H9 (cell line): ENCODE measurements around the gene GOLGA7B. TPM values are rescaled to one million over a fixed set of nuclear protein-coding genes. Genes with fewer than 3 reads are reported as not detected.

Experiments
- DNase-seq: peaks from one replicate; pipeline ENCODE4 v3.0.0-alpha.2; 2017
- H2AFZ ChIP-seq: one replicate; pipeline ENCODE4 v1.6.1; 2013; ENCODE audit warnings: mild to moderate bottlenecking, low read length, control low read depth, moderate library complexity
- H2AK5ac ChIP-seq: 2 replicates; pipeline ENCODE4 v1.6.1; 2013; ENCODE audit warnings: low read length, control low read depth, mixed read lengths; ENCODE audit not compliant: insufficient read length
- H2BK120ac ChIP-seq: one replicate; pipeline ENCODE4 v1.6.1; 2013; ENCODE audit warnings: low read depth, mild to moderate bottlenecking, low read length, control low read depth, inconsistent platforms; ENCODE audit not compliant: poor library complexity, severe bottlenecking
- H2BK12ac ChIP-seq: 2 replicates; pipeline ENCODE4 v1.6.1; 2013; ENCODE audit warnings: low read length, control low read depth, mixed read lengths, low read depth; ENCODE audit not compliant: insufficient read length
- H2BK15ac ChIP-seq: 2 replicates; pipeline ENCODE4 v1.6.1; 2013; ENCODE audit warnings: low read depth, low read length, control low read depth
- H2BK20ac ChIP-seq: one replicate; pipeline ENCODE4 v1.6.1; 2013; ENCODE audit warnings: low read depth, mild to moderate bottlenecking, low read length, control low read depth, inconsistent platforms; ENCODE audit not compliant: poor library complexity, severe bottlenecking
- H2BK5ac ChIP-seq: 2 replicates; pipeline ENCODE4 v1.6.1; 2013; ENCODE audit warnings: low read length, control low read depth, mixed read lengths; ENCODE audit not compliant: insufficient read length
- H3K14ac ChIP-seq: 2 replicates; pipeline ENCODE4 v1.6.1; 2013; ENCODE audit warnings: low read length, control low read depth; ENCODE audit not compliant: insufficient read depth
- H3K18ac ChIP-seq: 2 replicates; pipeline ENCODE4 v1.6.1; 2013; ENCODE audit warnings: low read depth, mild to moderate bottlenecking, mixed read lengths, low read length, control low read depth; ENCODE audit not compliant: insufficient read length
- H3K23ac ChIP-seq: 2 replicates; pipeline ENCODE4 v1.6.1; 2013; ENCODE audit warnings: low read length, control low read depth, mixed read lengths, low read depth; ENCODE audit not compliant: insufficient read length
- H3K23me2 ChIP-seq: 2 replicates; pipeline ENCODE4 v1.6.1; 2013; ENCODE audit warnings: low read depth, mild to moderate bottlenecking, mixed read lengths, low read length, control low read depth; ENCODE audit not compliant: insufficient read length, poor library complexity, severe bottlenecking
- H3K27ac ChIP-seq: 2 replicates; pipeline ENCODE4 v1.5.1; 2013; ENCODE audit warnings: low read length, control low read depth, mixed read lengths, low read depth; ENCODE audit not compliant: insufficient read length
- H3K27me3 ChIP-seq: 2 replicates; pipeline ENCODE4 v1.6.1; 2013; ENCODE audit warnings: low read length, control low read depth, inconsistent platforms; ENCODE audit not compliant: insufficient read depth
- H3K4ac ChIP-seq: 2 replicates; pipeline ENCODE4 v1.6.1; 2013; ENCODE audit warnings: low read depth, mild to moderate bottlenecking, control low read depth, inconsistent platforms, low read length, moderate library complexity
- H3K4me1 ChIP-seq: 2 replicates; pipeline ENCODE4 v1.6.1; 2013; ENCODE audit warnings: low read length, control low read depth, inconsistent platforms; ENCODE audit not compliant: insufficient read depth
- H3K4me2 ChIP-seq: 2 replicates; pipeline ENCODE4 v1.6.1; 2013; ENCODE audit warnings: low read length, control low read depth, mixed read lengths; ENCODE audit not compliant: insufficient read length, insufficient read depth
- H3K56ac ChIP-seq: 2 replicates; pipeline ENCODE4 v1.6.1; 2013; ENCODE audit warnings: low read depth, mild to moderate bottlenecking, mixed read lengths, low read length, control low read depth; ENCODE audit not compliant: insufficient read length
- H3K79me1 ChIP-seq: 2 replicates; pipeline ENCODE4 v1.6.1; 2013; ENCODE audit warnings: low read depth, mild to moderate bottlenecking, moderate library complexity, low read length, control low read depth, inconsistent platforms; ENCODE audit not compliant: insufficient read depth, poor library complexity, severe bottlenecking
- H3K79me2 ChIP-seq: 2 replicates; pipeline ENCODE4 v1.6.1; 2013; ENCODE audit warnings: low read length, control low read depth, inconsistent platforms; ENCODE audit not compliant: insufficient read depth
- H3K9ac ChIP-seq: 2 replicates; pipeline ENCODE4 v1.6.1; 2013; ENCODE audit warnings: low read length, control low read depth, mixed read lengths; ENCODE audit not compliant: insufficient read length; ENCODE audit errors: extremely low read depth
- H3K9me3 ChIP-seq: one replicate; pipeline ENCODE4 v1.6.1; 2013; ENCODE audit warnings: low read depth, low read length, inconsistent platforms; ENCODE audit not compliant: control insufficient read depth
- H3T11ph ChIP-seq: one replicate; pipeline ENCODE4 v1.6.1; 2013; ENCODE audit warnings: mild to moderate bottlenecking, low read length, control low read depth, inconsistent platforms
- H4K20me1 ChIP-seq: one replicate; pipeline ENCODE4 v1.6.1; 2013; ENCODE audit not compliant: control insufficient read depth, insufficient read length, insufficient read depth
- H4K5ac ChIP-seq: 2 replicates; pipeline ENCODE4 v1.6.1; 2013; ENCODE audit warnings: low read depth, mild to moderate bottlenecking, mixed read lengths, low read length, control low read depth; ENCODE audit not compliant: insufficient read length
- H4K8ac ChIP-seq: replicated peaks from 2 replicates; pipeline ENCODE4 v1.6.1; 2013; ENCODE audit warnings: low read length, control low read depth, mixed read lengths, low read depth; ENCODE audit not compliant: insufficient read length
- H4K91ac ChIP-seq: 2 replicates; pipeline ENCODE4 v1.6.1; 2013; ENCODE audit warnings: low read depth, mild to moderate bottlenecking, moderate library complexity, mixed read lengths, low read length, control low read depth; ENCODE audit not compliant: insufficient read length
- H3K27ac Mint-ChIP-seq, 3 experiments: 2 replicates in 2 of 3; 3 replicates in 1 of 3; pipeline ENCODE4 v1.8.0; 2020 to 2021; ENCODE audit warnings: mixed read lengths in 3 of 3, mild to moderate bottlenecking in 1 of 3, moderate library complexity in 1 of 3
- H3K27me3 Mint-ChIP-seq: 2 replicates; pipeline ENCODE4 v1.8.0; 2021; ENCODE audit warnings: low read depth, mild to moderate bottlenecking, moderate library complexity, mixed read lengths
- H3K36me3 Mint-ChIP-seq, 3 experiments: 2 replicates in 2 of 3; 3 replicates in 1 of 3; pipeline ENCODE4 v1.8.0; 2020 to 2021; ENCODE audit warnings: low read depth in 3 of 3, mixed read lengths in 3 of 3; ENCODE audit not compliant: insufficient read depth in 1 of 3
- H3K4me1 Mint-ChIP-seq, 2 experiments: 2 replicates each; pipeline ENCODE4 v1.8.0; 2020; ENCODE audit warnings: mixed read lengths in 2 of 2
- H3K4me3 Mint-ChIP-seq, 2 experiments: 2 replicates in 1 of 2; 3 replicates in 1 of 2; pipeline ENCODE4 v1.8.0; 2020 to 2021; ENCODE audit warnings: mild to moderate bottlenecking in 2 of 2, mixed read lengths in 2 of 2, moderate library complexity in 1 of 2
- H3K9me3 Mint-ChIP-seq, 2 experiments: 2 replicates in 1 of 2; 3 replicates in 1 of 2; pipeline ENCODE4 v1.8.0; 2020; ENCODE audit warnings: mild to moderate bottlenecking in 2 of 2, mixed read lengths in 2 of 2, moderate library complexity in 1 of 2
- CTCF ChIP-seq: fragments of 200-600 bp; sonication (generic); conservative IDR thresholded peaks from 3 replicates; pipeline ENCODE4 v1.8.0; 2021; ENCODE audit warnings: antibody characterized with exemption, mild to moderate bottlenecking
- WGBS: extraction: QIAGEN DNeasy Blood & Tissue Kit; methylation state at CpG from one replicate; pipeline ENCODE4 v1.1.7; 2013; ENCODE audit warnings: missing lambda C conversion rate, low lambda C conversion rate, mixed read lengths; ENCODE audit not compliant: insufficient read length; ENCODE audit errors: extremely low coverage; 5-methylcytosine and 5-hydroxymethylcytosine counted together
- total RNA-seq: library from RNA; stranded (reverse); gene quantifications from 2 replicates; pipeline ENCODE4 v1.2.1, GENCODE V29; 2021

GOLGA7B gene
- total RNA-seq, 1 experiment from 2014 or later: 0.04 TPM

- H4K8ac ChIP-seq: no peak overlapping the region
- Mint-ChIP-seq H3K27ac (no peak overlapping the region; a peak in 1 of 7 replicates), H3K9me3 (no peaks in the 10 kb centered on the region), H3K27me3 (peaks cover 3% of the 10 kb centered on the region), H3K36me3 (no peaks in the 10 kb centered on the region; a peak in 1 of 7 replicates), H3K4me3 (no peak overlapping the region), H3K4me1 (peaks cover 8 to 20% of the 10 kb centered on the region in 2 experiments)
- no peaks in the 10 kb centered on the region for H4K20me1 ChIP-seq
- no peak overlapping the region for H3K4me2 ChIP-seq
- H2BK20ac ChIP-seq: no peak overlapping the region
- no peaks in the 10 kb centered on the region for H3K79me1 ChIP-seq
- H4K91ac ChIP-seq: no peak overlapping the region
- no peaks in the 10 kb centered on the region for H3K9me3 ChIP-seq
- H4K5ac ChIP-seq: no peak overlapping the region
- H2AK5ac ChIP-seq: no peak overlapping the region
- no peak overlapping the region for H3T11ph ChIP-seq
- no peak overlapping the region for H3K9ac ChIP-seq
- H3K4me1 ChIP-seq: no peaks in the 10 kb centered on the region
- H2BK12ac ChIP-seq: no peak overlapping the region
- H2AFZ ChIP-seq: no peak overlapping the region
- no peak overlapping the region for H3K23ac ChIP-seq
- no peak for DNase-seq
- H3K18ac ChIP-seq: no peak overlapping the region
- no peak overlapping the region for H2BK120ac ChIP-seq
- no peak for TF ChIP-seq CTCF
- H3K56ac ChIP-seq: no peak overlapping the region
- H3K27ac ChIP-seq: no peak overlapping the region
- no peaks in the 10 kb centered on the region for H3K23me2 ChIP-seq
- H2BK15ac ChIP-seq: no peak overlapping the region
- no peak overlapping the region for H3K14ac ChIP-seq
- H3K27me3 ChIP-seq: no peaks in the 10 kb centered on the region
- no peak overlapping the region for H2BK5ac ChIP-seq
- no peaks in the 10 kb centered on the region for H3K79me2 ChIP-seq
- no CpG with 5 or more reads among the region's 3 CpGs for WGBS
- no peak overlapping the region for H3K4ac ChIP-seq
Measured at GRCh38 chr10:97883092-97883485, 33.4 kb downstream of the GOLGA7B start.
